ENCODE results near the gene DBNDD1.

Gene DBNDD1

DNA sequence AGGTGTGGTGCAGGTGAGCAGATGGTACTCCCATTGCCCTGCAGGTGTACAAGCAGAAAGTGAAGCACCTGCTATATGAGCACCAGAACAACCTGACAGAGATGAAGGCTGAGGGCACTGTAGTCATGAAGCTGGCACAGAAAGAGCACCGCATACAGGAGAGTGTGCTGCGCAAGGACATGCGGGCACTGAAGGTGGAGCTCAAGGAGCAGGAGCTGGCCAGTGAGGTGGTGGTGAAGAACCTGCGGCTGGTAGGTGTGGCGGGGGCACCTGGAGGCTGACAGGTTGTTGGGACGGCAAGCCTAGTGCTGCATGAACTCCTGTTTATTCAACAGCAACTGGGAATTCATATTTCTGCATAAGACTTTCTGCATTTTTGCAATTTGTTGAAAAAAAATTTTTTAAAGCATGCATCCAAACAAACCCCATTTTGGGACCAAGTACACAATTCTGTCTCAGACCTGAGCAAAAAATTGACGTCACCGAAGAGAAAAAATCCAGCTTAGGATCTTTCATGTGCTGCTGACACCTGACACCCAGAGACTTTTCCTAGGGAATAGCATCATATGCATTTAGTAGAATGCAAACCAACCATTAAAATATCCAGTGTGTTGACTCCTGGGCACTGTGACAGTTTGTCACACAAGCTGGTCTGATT lies 13.5 kb upstream of the DBNDD1 start:
- no peak overlapping the region for H3K27ac ChIP-seq
- TF ChIP-seq, protein P1, sequence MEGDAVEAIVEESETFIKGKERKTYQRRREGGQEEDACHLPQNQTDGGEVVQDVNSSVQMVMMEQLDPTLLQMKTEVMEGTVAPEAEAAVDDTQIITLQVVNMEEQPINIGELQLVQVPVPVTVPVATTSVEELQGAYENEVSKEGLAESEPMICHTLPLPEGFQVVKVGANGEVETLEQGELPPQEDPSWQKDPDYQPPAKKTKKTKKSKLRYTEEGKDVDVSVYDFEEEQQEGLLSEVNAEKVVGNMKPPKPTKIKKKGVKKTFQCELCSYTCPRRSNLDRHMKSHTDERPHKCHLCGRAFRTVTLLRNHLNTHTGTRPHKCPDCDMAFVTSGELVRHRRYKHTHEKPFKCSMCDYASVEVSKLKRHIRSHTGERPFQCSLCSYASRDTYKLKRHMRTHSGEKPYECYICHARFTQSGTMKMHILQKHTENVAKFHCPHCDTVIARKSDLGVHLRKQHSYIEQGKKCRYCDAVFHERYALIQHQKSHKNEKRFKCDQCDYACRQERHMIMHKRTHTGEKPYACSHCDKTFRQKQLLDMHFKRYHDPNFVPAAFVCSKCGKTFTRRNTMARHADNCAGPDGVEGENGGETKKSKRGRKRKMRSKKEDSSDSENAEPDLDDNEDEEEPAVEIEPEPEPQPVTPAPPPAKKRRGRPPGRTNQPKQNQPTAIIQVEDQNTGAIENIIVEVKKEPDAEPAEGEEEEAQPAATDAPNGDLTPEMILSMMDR (conservative IDR thresholded peaks at IDR 0.05), result no peak

- no peak overlapping the region for H3K27ac ChIP-seq
Measured at GRCh38 chr16:90031931-90032673, 12.8 kb upstream of the DBNDD1 start.

GRCh38 chr16:90031186-90031930 lies 12.1 kb upstream of the DBNDD1 start:
- H3K27ac ChIP-seq, result no peak overlapping the region
- TF ChIP-seq, protein P1 (conservative IDR thresholded peaks at IDR 0.05), result no peak

More at GRCh38 chr16:90031931-90032673, 12.8 kb upstream of the DBNDD1 start:
- TF ChIP-seq, protein P1 (conservative IDR thresholded peaks at IDR 0.05), result no peak

GRCh38 chr16:90028985-90029384 lies 9.7 kb upstream of the DBNDD1 start:
- TF ChIP-seq, protein P1 (conservative IDR thresholded peaks at IDR 0.05), result no peak

DNA sequence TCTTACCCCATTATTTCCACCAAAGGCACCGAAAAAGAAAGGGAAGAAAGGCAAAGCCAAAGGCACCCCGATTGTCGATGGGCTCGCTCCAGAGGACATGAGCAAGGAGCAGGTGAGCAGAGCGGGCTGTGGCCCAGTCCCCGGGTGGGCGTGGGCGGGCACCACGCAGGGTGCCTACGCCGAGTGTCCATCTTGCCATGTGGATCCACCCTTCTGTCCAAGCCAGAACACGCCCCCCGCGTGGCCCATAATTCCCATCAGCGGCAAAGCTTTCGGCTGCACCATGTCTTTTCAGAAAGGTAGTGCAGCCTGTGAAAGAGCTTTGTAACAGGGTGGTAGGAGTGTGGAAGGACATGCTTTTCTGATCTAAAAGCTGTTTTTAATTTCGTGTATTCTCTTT lies 8.4 kb upstream of the DBNDD1 start:
- no peak overlapping the region for H3K27ac ChIP-seq
- TF ChIP-seq, protein P1 (conservative IDR thresholded peaks at IDR 0.05), result no peak

More at GRCh38 chr16:90028985-90029384, 9.7 kb upstream of the DBNDD1 start:
- no peak overlapping the region for H3K27ac ChIP-seq

DNA sequence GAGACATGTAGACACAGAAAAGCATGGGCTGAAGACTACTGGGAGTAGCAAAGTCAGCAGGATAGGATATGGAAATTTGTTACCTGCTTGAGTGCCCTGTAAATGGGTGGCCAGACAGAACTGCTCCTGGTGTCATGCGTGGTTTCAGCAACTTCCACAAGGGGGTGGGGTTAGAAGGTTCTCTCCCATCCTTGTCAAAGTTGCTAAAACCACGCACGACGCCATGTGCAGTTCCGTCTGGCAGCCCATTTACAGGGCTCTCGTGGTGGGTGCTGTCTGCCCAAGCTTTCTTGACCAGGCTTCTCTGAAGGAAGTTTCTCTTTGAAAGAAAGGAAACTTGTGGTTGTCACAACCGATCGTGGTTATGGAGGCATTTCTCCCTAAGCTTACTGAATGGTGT lies 6.9 kb upstream of the DBNDD1 start:
- no peak overlapping the region for H3K27ac ChIP-seq
- TF ChIP-seq, protein P1 (conservative IDR thresholded peaks at IDR 0.05), result no peak

- TF ChIP-seq, protein P1 (conservative IDR thresholded peaks at IDR 0.05), result no peak
- peak overlapping the region; percentile 51 for H3K27ac ChIP-seq
Measured at GRCh38 chr16:90023078-90023447, 3.8 kb upstream of the DBNDD1 start.
